ENCODE measurements around the gene APBA2. TPM values are rescaled to one million over a fixed set of nuclear protein-coding genes. Genes with fewer than 3 reads are reported as not detected.

Gene APBA2
- total RNA-seq, 2 experiments from 2014 or later = 16.2 to 17.2 TPM

GRCh38 chr15:29126821-29127461 is 241.2 kb downstream of the APBA2 start:
- ChIA-PET POLR2A (no interaction called here), CTCF (no interaction called here)

- CTCF ChIA-PET = no interaction called here
- POLR2A ChIA-PET = no interaction called here
Measured at GRCh38 chr15:29127506-29128430, 242.0 kb downstream of the APBA2 start.

GRCh38 chr15:29128671-29129070 is 242.9 kb downstream of the APBA2 start:
- CTCF ChIA-PET = no interaction called here

GRCh38 chr15:29129221-29129620 is 243.4 kb downstream of the APBA2 start:
- ChIA-PET POLR2A (no interaction called here), CTCF (interaction anchor here (2.5 kb wide), 1 partner anchor 11 kb away, joined by 13 read pairs; no protein-coding TSS in a partner anchor)

More at GRCh38 chr15:29128671-29129070, 242.9 kb downstream of the APBA2 start:
- POLR2A ChIA-PET = no interaction called here

GRCh38 chr15:29129926-29130325 is 244.2 kb downstream of the APBA2 start:
- ChIA-PET POLR2A (interaction anchor here (0.5 kb wide), 1 partner anchor 13 kb away, joined by 3 read pairs; no protein-coding TSS in a partner anchor), CTCF (interaction anchor here (2.5 kb wide), 1 partner anchor 10 kb away, joined by 13 read pairs; no protein-coding TSS in a partner anchor)

GRCh38 chr15:29130476-29130875 is 244.7 kb downstream of the APBA2 start:
- ChIA-PET POLR2A (interaction anchor here (0.5 kb wide), 1 partner anchor 14 kb away, joined by 3 read pairs; no protein-coding TSS in a partner anchor), CTCF (interaction anchor here (2.5 kb wide), 1 partner anchor 9 kb away, joined by 13 read pairs; no protein-coding TSS in a partner anchor)

GRCh38 chr15:29130951-29131839 is 245.4 kb downstream of the APBA2 start:
- ChIA-PET POLR2A (no interaction called here), CTCF (interaction anchor here (2.5 kb wide), 1 partner anchor 9 kb away, joined by 13 read pairs; no protein-coding TSS in a partner anchor)

GRCh38 chr15:29131840-29132420 is 246.2 kb downstream of the APBA2 start:
- CTCF ChIA-PET = no interaction called here

GRCh38 chr15:29132735-29133181 is 247.0 kb downstream of the APBA2 start:
- ChIA-PET POLR2A (no interaction called here), CTCF (no interaction called here)

More at GRCh38 chr15:29131840-29132420, 246.2 kb downstream of the APBA2 start:
- POLR2A ChIA-PET = no interaction called here

GRCh38 chr15:29133321-29133720 is 247.5 kb downstream of the APBA2 start:
- CTCF ChIA-PET = no interaction called here

GRCh38 chr15:29133791-29134190 is 248.0 kb downstream of the APBA2 start:
- POLR2A ChIA-PET = no interaction called here
- CTCF ChIA-PET = no interaction called here

More at GRCh38 chr15:29133321-29133720, 247.5 kb downstream of the APBA2 start:
- POLR2A ChIA-PET = no interaction called here

- POLR2A ChIA-PET = no interaction called here
- CTCF ChIA-PET = no interaction called here
Measured at GRCh38 chr15:29134239-29134638, 248.5 kb downstream of the APBA2 start.

- CTCF ChIA-PET = no interaction called here
- POLR2A ChIA-PET = no interaction called here
Measured at GRCh38 chr15:29134641-29135308, 249.0 kb downstream of the APBA2 start.

GRCh38 chr15:29135309-29135657 is 249.5 kb downstream of the APBA2 start:
- ChIA-PET POLR2A (no interaction called here), CTCF (no interaction called here)

GRCh38 chr15:29135702-29136646 is 250.2 kb downstream of the APBA2 start:
- ChIA-PET CTCF (no interaction called here), POLR2A (no interaction called here)

- POLR2A ChIA-PET = no interaction called here
- CTCF ChIA-PET = no interaction called here
Measured at GRCh38 chr15:29138260-29138659, 252.5 kb downstream of the APBA2 start.

GRCh38 chr15:29139072-29139471 is 253.3 kb downstream of the APBA2 start:
- ChIA-PET CTCF (interaction anchor here (0.6 to 2.2 kb wide), 3 partner anchors 9 to 488 kb away, joined by 4 to 13 read pairs (median 4); no protein-coding TSS in a partner anchor), POLR2A (no interaction called here)
